ENCODE data around the gene SCNN1A.

The SCNN1A gene

DNA sequence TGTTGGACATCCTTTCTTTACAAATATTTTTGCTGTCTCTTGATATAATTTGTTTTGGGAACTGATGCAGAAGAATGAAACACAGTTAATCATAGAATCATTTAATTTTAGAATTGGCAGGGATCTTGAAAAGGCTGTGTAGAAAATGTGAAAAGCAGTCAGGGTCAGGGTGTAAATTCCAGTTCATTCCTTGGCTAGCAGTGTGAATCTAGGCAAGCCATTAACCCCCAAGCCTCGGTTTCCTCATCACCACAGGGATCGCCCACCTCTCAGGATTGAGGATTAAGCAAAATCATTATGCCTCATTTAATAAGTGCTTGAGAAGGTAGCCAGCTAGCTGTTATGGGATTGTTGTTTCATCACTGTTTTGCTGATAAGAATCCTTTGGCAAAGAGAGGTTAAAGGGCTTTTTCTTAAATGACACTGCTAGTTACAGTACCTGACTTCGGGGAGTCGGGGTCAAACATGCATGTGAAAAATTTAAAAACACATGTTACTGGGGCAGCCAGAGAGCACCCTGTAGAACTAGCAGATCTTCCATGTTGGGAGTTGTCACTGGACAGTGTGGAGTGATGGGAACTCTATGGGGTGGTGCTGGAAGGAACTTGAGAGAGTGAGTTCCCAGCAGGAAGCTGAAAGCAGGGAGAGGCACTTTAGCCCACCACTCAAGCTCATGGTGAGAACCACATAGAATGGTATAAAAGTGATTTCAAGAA is 44.2 kb downstream of the SCNN1A start:
- DNase-seq, result no peak

DNA sequence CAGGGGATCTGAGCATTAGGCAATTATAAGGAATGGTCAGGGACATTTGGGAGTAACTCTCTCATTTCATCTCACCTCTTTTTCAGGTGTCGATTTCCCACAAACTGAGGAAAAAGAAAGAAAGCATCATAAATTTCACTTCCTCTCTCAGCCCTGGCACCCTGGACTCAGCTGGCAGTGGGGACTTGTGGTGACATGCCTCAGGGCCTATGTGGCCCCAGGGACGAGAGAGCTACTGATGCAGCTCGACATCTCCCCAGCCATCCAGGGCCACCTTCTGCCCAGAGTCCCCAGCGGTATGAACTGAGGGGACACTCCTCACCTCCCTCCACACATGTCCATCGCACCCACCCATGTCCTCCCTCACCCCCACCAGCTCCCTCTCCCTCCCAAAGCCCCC is 45.2 kb downstream of the SCNN1A start:
- DNase-seq, result no peak

GRCh38 chr12:6329703-6330064 is 45.7 kb downstream of the SCNN1A start:
- no peak for DNase-seq

DNA sequence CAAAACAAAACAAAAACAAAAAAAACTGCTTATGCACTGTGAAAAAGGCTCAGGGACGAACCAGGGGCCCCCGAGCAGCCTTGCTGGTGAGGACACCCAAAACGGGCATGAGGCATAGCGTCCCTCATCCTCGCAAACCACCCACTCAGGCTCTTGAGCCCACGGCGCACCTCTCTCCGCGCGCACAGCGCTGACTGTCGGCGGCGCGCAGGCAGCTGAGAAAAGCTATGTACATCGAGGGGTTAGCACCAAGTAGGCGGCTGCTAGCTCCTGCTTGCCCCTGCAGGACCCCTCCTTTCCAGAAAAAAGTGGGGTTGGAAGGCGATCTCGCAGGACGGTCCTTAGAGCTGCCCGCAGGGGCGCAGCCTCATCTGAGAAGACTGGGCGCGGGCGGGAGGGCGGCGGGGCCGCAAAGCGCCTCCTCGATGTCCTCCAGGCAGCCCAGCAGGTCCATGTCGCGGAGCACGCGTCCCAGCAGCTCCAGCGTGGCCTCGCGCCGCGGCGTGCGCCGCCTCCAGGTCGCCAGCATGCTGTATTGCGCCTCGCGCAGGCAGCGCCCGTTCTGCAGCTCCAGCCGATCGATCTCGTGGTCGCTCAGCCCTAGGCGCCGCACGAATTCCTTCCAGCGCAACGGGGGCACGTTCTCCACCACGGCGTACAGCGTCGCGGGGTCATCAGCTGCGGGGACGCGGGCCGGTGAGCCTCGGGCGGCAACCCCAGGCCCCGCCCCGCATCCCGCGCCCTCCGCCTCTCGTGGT is 46.2 kb downstream of the SCNN1A start:
- peak; percentile 81 for DNase-seq

GRCh38 chr12:6328045-6328779 is 47.2 kb downstream of the SCNN1A start:
- DNase-seq, result no peak

DNA sequence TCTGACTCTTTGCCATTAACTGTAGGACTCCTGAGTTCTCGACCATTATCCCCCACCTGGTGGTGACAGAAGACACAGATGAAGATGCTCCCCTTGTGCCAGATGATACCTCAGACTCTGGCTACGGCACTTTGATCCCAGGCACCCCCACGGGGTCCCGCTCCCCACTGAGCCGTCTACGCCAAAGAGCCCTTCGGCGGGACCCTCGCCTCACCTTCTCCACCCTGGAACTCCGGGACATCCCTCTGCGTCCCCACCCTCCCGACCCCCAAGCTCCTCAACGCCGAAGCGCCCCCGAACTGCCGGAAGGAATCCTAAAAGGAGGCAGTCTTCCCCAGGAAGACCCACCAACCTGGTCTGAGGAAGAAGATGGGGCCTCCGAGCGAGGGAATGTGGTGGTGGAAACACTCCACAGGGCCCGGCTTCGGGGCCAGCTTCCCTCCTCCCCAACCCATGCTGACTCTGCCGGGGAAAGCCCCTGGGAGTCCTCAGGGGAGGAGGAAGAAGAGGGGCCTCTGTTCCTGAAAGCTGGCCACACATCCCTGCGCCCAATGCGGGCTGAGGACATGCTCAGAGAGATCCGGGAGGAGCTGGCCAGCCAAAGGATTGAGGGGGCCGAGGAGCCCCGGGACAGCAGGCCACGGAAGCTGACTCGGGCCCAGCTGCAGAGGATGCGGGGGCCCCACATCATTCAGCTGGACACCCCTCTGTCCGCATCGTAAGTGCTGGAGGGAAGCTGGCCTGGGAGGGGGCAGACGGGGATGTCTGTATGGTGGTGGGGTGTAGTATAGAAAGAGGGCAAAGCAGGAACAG is 47.9 kb downstream of the SCNN1A start:
- DNase-seq, result no peak

DNA sequence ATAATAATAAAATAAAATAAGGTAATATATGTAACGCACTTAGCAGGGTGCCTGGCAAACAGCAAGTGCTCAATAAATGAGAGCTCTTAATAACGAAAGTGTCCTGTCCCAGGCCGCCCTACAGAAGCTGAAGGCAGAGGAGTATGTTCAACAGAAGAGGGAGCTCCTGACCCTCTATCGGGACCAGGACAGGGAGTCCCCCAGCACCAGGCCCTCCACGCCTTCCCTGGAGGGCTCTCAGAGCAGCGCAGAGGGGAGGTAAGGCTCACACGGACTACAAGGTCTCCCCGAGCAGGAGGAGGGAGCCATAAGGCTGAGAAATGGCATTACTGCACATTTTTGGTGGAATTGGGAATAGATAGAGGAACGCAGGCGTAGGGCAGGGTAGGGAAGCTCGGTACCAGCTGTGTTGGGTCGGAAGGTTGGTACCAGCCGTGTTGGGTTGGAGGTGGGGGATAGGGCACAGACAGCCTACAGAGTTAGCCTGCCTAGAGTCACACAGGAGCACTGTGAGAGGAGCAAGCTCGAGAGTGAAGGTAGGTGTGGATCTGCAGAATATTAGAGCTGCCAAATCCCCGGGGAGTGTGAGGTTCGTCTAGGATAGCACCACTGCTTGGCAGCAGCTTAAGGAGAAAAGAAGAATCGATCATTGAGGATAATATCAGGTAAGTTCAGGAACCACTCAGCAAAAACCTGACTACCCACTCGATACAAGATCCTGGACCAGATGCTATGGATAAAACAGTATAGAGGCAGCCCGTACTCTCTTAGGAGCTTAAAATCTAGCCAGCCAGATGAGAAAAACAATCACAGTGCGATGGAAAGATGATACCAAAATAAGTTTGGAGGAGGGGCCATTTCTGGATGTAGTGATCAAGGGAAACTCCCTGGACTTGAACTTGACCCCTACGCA is 48.8 kb downstream of the SCNN1A start:
- DNase-seq, result no peak

DNA sequence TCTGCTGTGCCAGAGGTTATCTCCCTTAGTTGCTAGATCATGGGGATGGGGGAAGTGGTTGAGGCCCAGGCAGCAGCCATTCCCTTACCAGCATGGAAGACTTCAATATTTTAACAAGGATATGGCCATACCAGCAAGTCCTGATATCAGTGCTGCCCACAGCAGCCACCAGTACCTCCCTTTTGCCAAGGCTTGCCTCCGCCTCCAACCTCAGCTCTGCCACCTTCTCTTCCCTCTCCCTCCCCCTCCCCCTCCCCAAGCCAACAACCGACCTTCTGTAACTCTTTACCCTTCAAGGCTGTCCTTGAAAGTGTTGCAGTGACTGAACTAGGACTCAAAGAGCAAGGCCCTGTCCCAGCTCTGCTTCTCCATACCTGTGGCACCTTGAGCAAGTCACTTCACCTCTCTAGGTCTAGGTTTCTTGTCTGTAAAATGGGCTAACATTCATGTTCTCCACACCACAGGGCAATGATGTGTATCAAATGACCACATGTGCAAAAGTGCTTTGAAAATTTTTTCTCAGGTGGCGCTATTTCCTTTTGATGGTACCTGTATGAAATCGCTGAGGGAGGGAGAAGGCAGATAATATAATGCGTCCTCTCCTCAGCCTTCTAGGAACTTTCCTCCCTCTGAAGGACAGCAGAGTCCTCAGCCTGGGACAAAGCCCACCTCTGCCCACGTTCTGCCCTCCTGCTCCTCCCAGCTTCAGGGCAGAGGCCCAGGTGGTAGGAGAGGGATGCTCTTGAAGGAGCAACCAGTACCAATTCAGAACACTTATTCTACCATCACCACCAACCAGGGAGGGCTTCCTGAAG is 50.2 kb downstream of the SCNN1A start:
- DNase-seq, result no peak

DNA sequence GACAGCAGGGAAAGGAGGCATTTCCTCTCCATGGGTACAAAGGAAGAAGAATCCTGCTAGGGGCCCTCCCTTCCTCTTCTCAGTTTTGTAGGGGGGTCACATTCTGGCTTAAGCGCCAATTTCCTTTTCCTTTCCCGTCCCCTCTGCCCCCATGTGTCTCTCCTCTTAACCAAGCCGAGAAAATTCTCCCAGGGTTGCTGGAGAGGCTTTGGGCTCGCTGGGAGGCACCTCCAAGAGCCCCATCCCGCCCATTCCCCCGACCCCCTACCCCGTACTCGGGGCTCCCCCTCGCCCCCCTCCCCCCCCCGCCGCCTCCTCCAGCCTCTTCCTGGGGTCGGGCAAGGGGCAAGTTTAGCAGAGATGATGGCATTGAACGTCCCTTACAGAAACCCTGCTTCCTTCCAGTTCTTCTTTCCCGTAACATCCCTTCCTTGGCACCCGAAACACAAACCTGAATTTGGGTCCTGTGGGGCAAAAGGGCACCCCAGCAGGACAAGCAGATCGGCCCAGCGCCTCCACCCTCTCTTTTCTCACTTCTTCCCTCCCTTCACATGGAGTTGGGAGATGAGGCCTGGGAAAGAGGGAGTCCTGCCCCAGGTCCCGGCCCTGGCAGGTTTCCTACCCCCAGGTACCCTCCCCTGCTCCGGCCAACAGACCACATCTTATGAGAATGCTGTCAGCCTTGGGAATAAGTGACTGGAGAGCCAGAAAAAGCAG is 51.2 kb downstream of the SCNN1A start:
- no peak for DNase-seq

DNA sequence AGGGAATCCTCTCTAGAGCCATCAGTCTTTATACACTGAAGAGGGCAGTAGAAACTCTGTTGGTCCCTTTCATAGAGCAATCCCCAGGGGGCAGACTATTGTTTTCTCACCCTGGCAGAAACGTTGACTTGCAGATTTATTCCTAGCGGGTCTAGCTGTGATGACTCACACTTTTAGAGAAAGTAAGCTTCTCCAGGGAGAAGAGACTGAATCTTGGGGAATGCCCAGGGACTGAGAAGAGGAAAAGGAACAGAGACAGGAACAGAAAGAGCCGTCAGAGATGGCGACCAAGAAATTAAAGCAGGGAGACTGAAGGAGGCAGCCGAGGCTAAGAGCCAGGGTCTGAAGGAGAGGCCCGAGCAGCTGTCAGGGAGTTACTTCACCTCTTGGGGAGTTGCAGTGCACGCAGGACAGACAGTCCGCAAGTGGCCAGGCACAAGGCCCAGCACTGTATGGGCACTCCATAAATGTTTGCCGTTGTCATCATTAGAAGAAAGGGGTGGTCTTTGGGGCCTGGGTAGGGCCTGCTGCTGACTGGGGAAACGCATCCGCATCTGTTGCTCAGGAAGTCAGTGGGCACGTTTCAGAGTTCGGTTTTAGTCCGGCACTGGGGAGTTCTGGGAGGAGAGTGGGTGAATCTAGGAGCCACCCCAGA is 51.9 kb downstream of the SCNN1A start:
- DNase-seq, result peak; percentile 61

DNA sequence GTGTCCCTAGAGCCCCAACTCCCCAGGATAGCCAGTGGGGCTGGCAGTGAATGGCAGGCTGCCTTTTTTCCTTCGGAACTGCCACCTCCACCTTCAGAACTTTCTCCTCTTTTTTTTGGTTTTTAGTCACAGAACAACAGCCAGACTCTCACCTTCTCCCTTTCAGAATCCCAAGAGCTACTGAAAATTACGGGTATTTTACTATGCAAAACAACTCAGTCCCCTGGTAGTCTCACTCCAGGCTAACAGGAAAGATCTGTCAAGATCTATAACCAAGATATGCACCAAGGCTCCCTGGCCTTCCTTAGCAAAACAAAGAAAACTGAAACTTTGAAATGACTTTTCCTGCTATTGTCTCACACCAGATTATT is 52.4 kb downstream of the SCNN1A start:
- no peak for DNase-seq

DNA sequence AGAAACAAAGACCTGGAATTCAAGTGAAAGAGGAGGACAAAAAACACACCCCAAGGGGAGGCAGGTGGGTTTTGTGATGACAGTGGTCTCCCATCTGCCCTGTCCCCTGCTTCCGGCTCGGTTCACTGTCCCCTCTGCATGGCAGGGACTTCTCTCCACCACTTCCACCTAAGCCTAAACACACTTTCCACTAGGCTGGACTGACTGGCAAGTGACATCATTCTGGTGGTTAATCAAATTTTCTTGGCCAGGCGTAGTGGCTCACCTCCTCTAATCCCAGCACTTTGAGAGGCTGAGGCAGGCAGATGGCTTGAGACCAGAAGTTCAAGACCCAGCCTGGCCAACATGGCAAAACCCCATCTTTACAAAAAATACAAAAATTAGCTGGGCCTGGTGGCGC is 53.0 kb downstream of the SCNN1A start:
- no peak for DNase-seq

DNA sequence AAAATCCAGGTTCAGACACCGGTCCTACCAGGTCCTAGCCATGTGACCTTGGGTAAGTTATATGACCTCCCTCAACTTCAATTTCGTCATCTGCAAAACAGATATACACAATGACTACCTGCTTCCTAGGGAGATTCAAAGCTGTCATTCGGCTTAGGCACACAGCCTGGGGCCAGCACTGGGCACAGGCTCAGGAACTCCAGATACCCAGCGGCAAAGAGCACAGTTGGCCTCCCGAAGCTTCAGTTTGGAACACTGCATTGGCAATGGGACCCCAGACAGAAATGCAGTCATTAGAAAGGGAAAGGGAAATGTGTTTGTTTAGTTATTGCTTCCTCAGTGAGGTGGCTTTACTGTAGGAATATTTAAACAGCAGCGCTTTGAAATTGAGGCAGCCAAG is 53.5 kb downstream of the SCNN1A start:
- DNase-seq, result no peak

DNA sequence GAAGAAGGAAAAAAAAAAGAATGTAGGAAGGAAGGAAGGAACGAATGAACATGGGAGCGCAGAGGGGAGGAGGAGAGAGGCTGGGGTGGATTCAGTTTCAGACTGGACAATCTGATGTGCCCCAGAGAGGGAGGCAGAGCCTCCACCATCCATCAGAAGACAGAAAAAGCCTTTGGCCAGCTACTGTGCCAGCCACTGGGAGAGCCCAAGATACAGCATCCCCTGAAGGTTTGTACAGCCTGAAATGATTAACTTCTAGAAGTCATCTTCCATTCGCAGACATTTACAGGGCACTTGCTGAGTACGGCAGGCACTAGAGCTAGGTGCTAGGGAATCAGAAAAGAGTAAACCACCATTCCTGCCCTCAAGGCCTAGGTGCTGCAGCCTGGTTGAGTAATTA is 55.9 kb downstream of the SCNN1A start:
- DNase-seq, result no peak

- DNase-seq, result no peak
Measured at GRCh38 chr12:6318440-6318879, 56.9 kb downstream of the SCNN1A start.

- DNase-seq, result no peak
Measured at GRCh38 chr12:6317693-6318439, 57.5 kb downstream of the SCNN1A start.

DNA sequence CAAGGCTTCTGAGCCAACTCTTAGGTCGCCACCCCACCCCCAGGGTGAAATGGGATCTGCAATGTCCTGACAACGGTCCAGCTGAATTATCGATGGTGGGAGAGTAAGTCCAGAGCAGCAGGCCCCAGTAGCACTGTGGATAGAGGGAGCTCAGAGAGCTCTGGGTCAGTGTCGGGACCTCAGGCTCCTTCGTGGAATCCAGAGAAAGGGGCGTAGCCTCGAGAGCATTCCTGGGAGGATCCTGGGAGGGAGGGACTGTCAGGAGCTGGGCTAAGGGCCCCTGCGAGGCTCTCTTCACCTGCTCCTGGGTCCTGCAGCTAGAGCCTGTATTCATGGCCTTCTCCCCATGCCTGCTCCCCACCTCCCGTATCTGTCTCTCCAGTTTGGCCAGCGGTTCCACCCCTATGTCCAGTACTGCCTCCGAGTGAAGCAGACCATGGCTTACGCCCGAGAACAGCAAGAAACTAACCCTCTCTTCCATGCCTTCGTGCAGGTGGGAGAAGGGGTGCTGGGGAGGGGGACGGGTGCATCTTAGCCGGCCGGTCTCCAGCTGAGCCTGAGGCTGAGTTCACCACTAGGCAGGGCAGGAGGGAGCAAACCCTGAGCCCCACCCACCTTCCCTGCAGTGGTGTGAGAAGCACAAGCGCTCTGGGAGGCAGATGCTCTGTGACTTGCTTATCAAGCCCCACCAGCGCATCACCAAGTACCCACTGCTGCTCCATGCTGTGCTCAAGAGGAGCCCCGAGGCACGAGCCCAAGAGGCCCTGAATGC is 58.3 kb downstream of the SCNN1A start:
- no peak for DNase-seq
